Fibroblast of lung (primary cell): ENCODE measurements around the gene NKTR. TPM values are rescaled to one million over a fixed set of nuclear protein-coding genes. Genes with fewer than 3 reads are reported as not detected.

Source experiments
- DNase-seq, 2 donors: peaks; one replicate each; pipeline versions ENCODE4 v3.0.0 to v3.0.0-alpha.2; 2010; ENCODE audit warnings: low read depth in 2 of 2
- H2AFZ ChIP-seq: 2 replicates; pipeline ENCODE4 v1.5.1; 2012; ENCODE audit warnings: low read length, control low read depth, inconsistent platforms
- H3K27ac ChIP-seq: 2 replicates; pipeline ENCODE4 v1.5.1; 2011; ENCODE audit warnings: low read length, control low read depth; ENCODE audit not compliant: insufficient read depth
- H3K27me3 ChIP-seq: 2 replicates; pipeline ENCODE4 v1.5.1; 2011; ENCODE audit warnings: mild to moderate bottlenecking, low read length; ENCODE audit not compliant: control insufficient read depth, insufficient read depth
- H3K36me3 ChIP-seq: 2 replicates; pipeline ENCODE4 v1.5.1; 2011; ENCODE audit warnings: low read length; ENCODE audit not compliant: control insufficient read depth, insufficient read depth
- H3K4me1 ChIP-seq: 2 replicates; pipeline ENCODE4 v1.5.1; 2011; ENCODE audit warnings: low read length; ENCODE audit not compliant: control insufficient read depth, insufficient read depth; ENCODE audit errors: extremely low read depth
- H3K4me2 ChIP-seq: 2 replicates; pipeline ENCODE4 v1.5.1; 2011; ENCODE audit warnings: low read length, control low read depth; ENCODE audit not compliant: insufficient read depth; ENCODE audit errors: extremely low read depth
- H3K4me3 ChIP-seq, 4 experiments: fragments of 200-600 bp in 1 of 4; sonication (generic) in 1 of 4; replicated peaks in 1 of 4; 2 replicates each; pipeline ENCODE4 v1.5.1; 2011 to 2016; ENCODE audit warnings: low read length in 4 of 4, low read depth in 3 of 4, mild to moderate bottlenecking in 3 of 4, control low read depth in 2 of 4, inconsistent platforms in 1 of 4, mixed read lengths in 1 of 4; ENCODE audit not compliant: insufficient read depth in 1 of 4; ENCODE audit errors: control extremely low read depth in 1 of 4
- H3K79me2 ChIP-seq: 2 replicates; pipeline ENCODE4 v1.5.1; 2012; ENCODE audit warnings: mild to moderate bottlenecking, low read length, inconsistent platforms; ENCODE audit not compliant: control insufficient read depth, insufficient read depth
- H3K9ac ChIP-seq: 2 replicates; pipeline ENCODE4 v1.5.1; 2011; ENCODE audit warnings: mild to moderate bottlenecking, low read length, control low read depth; ENCODE audit not compliant: insufficient read depth
- H3K9me3 ChIP-seq: 2 replicates; pipeline ENCODE4 v1.5.1; 2012; ENCODE audit warnings: low read depth, low read length; ENCODE audit not compliant: control insufficient read depth, insufficient read depth
- H4K20me1 ChIP-seq: 2 replicates; pipeline ENCODE4 v1.5.1; 2011; ENCODE audit warnings: low read length; ENCODE audit not compliant: control insufficient read depth, insufficient read depth; ENCODE audit errors: extremely low read depth
- EZH2 ChIP-seq: IDR thresholded peaks from 2 replicates; pipeline ENCODE4 v1.5.1; 2012; ENCODE audit warnings: low read length, control low read depth, mild to moderate bottlenecking; ENCODE audit errors: missing control alignments
- polyA plus RNA-seq, 2 donors: library from polyadenylated mRNA; depleted of rRNA in 1 of 2; stranded (reverse) in 1 of 2; unstranded in 1 of 2; fragments of >200 nt; gene quantifications; 2 replicates each; pipeline ENCODE4 v1.2.1, GENCODE V29; 2011 to 2012; ENCODE audit warnings: missing spikeins in 1 of 2
- total RNA-seq: library from RNA; depleted of rRNA; stranded (reverse); fragments of >200 nt; gene quantifications from 2 replicates; pipeline ENCODE4 v1.2.1, GENCODE V29; 2014
- TF ChIP-seq, protein P1 (sequence below), 2 donors: IDR thresholded peaks in 1 of 2; conservative IDR thresholded peaks in 1 of 2; 1 replicate in 1 of 2; 2 replicates in 1 of 2; pipeline ENCODE4 v1.5.1; 2011 to 2012; ENCODE audit warnings: low read length in 2 of 2, control low read depth in 1 of 2, inconsistent platforms in 1 of 2, low read depth in 1 of 2, mild to moderate bottlenecking in 1 of 2

Gene NKTR
- total and polyA plus RNA-seq, 2 donors (not counting 1 experiment from before 2014, with no cell fraction given) = 26.4 to 44.6 TPM

DNA sequence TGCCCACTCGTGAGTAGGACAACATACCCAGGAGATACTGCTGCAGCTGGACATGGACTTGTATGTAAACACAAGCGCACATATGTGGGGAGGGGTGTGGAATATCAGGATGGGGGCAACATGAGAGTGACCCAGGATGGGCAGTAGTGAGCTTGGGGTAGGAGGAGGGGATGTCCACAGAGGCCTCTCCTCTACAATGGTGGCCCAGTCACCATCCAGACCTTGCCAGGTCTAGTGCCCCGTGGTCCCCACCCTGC, 52.7 kb downstream of the NKTR start:
- Histone ChIP-seq H3K4me2 (peak overlapping the region; percentile 80), H3K9me3 (no peaks in the 10 kb centered on the region), H3K27me3 (no peaks in the 10 kb centered on the region), H3K27ac (peak overlapping the region; percentile 80), H3K79me2 (peaks cover 32% of the 10 kb centered on the region), H3K4me3 (peak overlapping the region; percentile 60 to 82 (median 75)), H2AFZ (no peak overlapping the region), H3K4me1 (peaks cover 33% of the 10 kb centered on the region), H3K36me3 (peaks cover 4% of the 10 kb centered on the region), H3K9ac (peak overlapping the region; percentile 80), H4K20me1 (no peaks in the 10 kb centered on the region)
- no peak for DNase-seq
- TF ChIP-seq, protein P1, sequence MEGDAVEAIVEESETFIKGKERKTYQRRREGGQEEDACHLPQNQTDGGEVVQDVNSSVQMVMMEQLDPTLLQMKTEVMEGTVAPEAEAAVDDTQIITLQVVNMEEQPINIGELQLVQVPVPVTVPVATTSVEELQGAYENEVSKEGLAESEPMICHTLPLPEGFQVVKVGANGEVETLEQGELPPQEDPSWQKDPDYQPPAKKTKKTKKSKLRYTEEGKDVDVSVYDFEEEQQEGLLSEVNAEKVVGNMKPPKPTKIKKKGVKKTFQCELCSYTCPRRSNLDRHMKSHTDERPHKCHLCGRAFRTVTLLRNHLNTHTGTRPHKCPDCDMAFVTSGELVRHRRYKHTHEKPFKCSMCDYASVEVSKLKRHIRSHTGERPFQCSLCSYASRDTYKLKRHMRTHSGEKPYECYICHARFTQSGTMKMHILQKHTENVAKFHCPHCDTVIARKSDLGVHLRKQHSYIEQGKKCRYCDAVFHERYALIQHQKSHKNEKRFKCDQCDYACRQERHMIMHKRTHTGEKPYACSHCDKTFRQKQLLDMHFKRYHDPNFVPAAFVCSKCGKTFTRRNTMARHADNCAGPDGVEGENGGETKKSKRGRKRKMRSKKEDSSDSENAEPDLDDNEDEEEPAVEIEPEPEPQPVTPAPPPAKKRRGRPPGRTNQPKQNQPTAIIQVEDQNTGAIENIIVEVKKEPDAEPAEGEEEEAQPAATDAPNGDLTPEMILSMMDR (conservative IDR thresholded peaks at IDR 0.05 in 1 of 2, IDR thresholded peaks at IDR 0.05 in 1 of 2; ENCODE audit: low read depth in 1 of 2, low read length in 2 of 2) = no peak
- TF ChIP-seq EZH2 = no peak

DNA sequence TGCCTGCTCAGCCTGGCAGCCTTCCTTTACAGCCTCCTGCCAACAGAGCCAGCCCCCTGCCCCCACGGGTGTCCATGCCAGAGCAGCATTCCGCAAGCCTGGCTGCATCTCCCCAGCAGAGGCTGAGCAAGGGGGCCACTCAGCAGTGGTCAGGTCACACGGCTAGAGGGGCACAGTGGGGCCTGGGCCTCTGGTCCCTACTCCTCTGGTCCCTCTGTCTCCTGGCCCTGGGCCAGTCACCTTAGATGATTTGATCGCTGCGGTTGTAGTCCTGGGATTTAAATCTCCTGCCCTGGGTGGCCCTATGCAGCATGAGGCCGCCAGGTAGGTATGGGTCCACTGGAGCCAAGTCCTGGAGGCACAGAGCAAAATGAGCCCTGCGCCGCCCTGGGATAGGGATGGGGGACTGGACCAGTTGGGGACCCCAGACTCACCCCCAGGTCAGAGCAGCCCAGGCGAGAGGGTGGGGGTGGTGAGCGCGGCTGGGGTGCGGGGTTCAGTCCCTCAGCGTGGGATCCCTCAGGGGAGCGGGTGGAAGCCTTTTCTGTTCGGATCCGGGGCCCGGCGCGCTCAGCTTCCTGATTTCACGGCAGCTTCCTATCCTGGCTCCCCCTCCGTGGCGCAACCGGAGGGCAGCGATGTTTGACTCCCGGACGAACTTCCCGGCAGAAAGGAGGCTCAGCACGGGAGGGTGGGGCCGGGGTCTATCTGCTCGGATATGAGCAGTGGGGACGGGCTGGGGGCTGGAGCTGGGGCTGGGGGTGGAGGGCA, 53.3 kb downstream of the NKTR start, which contains the start of gene ZBTB47:
TSS of gene ZBTB47 (plus strand) at position 138 of the 771 bp plus-strand sequence. CDS start 4,659 bp downstream, outside the sequence.
- Histone ChIP-seq H3K79me2 (peaks cover 32% of the 10 kb centered on the region), H4K20me1 (no peaks in the 10 kb centered on the region), H3K36me3 (peaks cover 9% of the 10 kb centered on the region), H3K4me3 (peak within 1 kb of the TSS; percentile 60 to 82 (median 75)), H3K4me1 (peaks cover 33% of the 10 kb centered on the region), H3K9me3 (no peaks in the 10 kb centered on the region), H3K4me2 (peak within 1 kb of the TSS; percentile 84), H3K27ac (peak within 1 kb of the TSS; percentile 80), H3K27me3 (no peaks in the 10 kb centered on the region), H2AFZ (no peak within 1 kb of the TSS), H3K9ac (peak within 1 kb of the TSS; percentile 80)
- DNase-seq = peak; percentile 29 to 49
- TF ChIP-seq, protein P1 (conservative IDR thresholded peaks at IDR 0.05 in 1 of 2, IDR thresholded peaks at IDR 0.05 in 1 of 2; ENCODE audit: low read depth in 1 of 2, low read length in 2 of 2) = no peak
- no peak for TF ChIP-seq EZH2

DNA sequence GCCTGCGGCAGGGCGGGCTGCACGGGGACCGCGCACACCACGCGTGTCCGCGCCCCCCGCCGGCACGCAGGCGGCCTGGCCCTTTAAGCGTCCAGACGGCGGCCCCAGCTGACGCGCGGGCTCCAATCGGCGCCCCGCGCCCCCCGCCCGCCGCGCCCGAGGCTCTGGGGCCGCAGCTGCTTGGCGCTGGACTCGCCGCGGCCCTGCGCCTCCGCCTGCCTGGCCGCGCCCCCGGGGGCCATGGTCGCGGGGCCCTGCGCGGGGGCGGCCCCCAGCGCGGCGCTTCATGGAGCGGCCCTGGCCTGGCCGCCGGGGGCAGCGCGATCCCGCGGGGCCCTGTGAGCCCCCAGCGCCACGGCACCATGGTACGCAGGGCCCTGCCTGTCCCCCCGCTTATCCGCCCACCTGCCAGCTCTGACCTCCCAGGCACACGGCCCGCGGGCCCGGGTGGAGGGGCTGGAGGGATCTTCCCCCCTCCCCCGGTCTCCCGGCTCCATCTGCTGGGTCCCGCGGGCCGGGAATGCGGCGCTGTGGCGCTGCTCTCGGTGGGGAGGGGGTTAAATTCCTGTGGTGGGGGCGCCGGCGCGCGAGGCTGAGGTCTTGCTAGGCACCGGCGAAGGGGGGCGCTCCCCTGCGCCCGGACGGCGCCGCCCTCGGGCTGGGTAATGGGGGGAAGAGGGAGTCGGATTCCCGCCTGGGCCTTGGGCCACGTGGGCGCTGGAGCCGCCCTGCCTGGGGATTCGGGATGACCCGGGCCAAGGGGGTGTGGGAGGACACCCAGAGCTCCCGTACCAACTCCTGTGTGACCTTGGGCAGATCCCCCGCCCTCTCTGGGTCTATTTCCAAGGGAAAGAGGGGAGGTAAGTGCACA, 54.1 kb downstream of the NKTR start:
- Histone ChIP-seq H3K4me2 (peak overlapping the region; percentile 84), H3K36me3 (peaks cover 12% of the 10 kb centered on the region), H3K9ac (peak overlapping the region; percentile 80), H3K27ac (peak overlapping the region; percentile 62), H3K79me2 (peaks cover 32% of the 10 kb centered on the region), H3K27me3 (no peaks in the 10 kb centered on the region), H3K4me3 (peak overlapping the region; percentile 60 to 82 (median 75)), H3K4me1 (peaks cover 34% of the 10 kb centered on the region), H2AFZ (no peak overlapping the region), H3K9me3 (no peaks in the 10 kb centered on the region), H4K20me1 (no peaks in the 10 kb centered on the region)
- peak; percentile 58 to 62 for DNase-seq
- TF ChIP-seq EZH2 = no peak
- TF ChIP-seq, protein P1 (conservative IDR thresholded peaks at IDR 0.05 in 1 of 2, IDR thresholded peaks at IDR 0.05 in 1 of 2; ENCODE audit: low read depth in 1 of 2, low read length in 2 of 2) = peak in 1 of 2 donors; percentile 16
